MM.1S (cell line): ENCODE measurements around the gene HIBADH.
"Not testable (repeated sequence)": the region's sequence is repeated elsewhere in the genome, so short reads cannot be mapped to it uniquely, and the experiment has no call there.

Source experiments
- DNase-seq: peaks from one replicate; pipeline ENCODE4 v3.0.0-alpha.2; 2015
- H2AFZ ChIP-seq: fragments of 300-600 bp; sonication (generic); 2 replicates; pipeline ENCODE4 v1.6.0; 2016; ENCODE audit warnings: antibody characterized with exemption, low read length
- H3F3A ChIP-seq: fragments of 300-600 bp; sonication (generic); 2 replicates; pipeline ENCODE4 v1.6.1; 2016; ENCODE audit warnings: mild to moderate bottlenecking, antibody characterized with exemption, low read length, moderate library complexity, mixed read lengths; ENCODE audit not compliant: insufficient read depth
- H3K27ac ChIP-seq: fragments of 300-600 bp; sonication (generic); 2 replicates; pipeline ENCODE4 v1.5.1; 2016; ENCODE audit warnings: mild to moderate bottlenecking, low read length
- H3K27me3 ChIP-seq: fragments of 300-600 bp; sonication (generic); replicated peaks from 2 replicates; pipeline ENCODE4 v1.6.0; 2016; ENCODE audit warnings: low read length; ENCODE audit not compliant: insufficient read depth
- H3K36me3 ChIP-seq: fragments of 300-600 bp; sonication (generic); replicated peaks from 2 replicates; pipeline ENCODE4 v1.6.1; 2016; ENCODE audit warnings: mild to moderate bottlenecking, low read length, mixed read lengths; ENCODE audit not compliant: insufficient read depth
- H3K4me1 ChIP-seq: fragments of 300-600 bp; sonication (generic); 2 replicates; pipeline ENCODE4 v1.6.1; 2016; ENCODE audit warnings: low read length, mixed read lengths
- H3K4me2 ChIP-seq: fragments of 300-600 bp; sonication (generic); 2 replicates; pipeline ENCODE4 v1.6.0; 2016; ENCODE audit warnings: low read depth, low read length
- H3K4me3 ChIP-seq: fragments of 300-600 bp; sonication (generic); 2 replicates; pipeline ENCODE4 v1.5.1; 2016; ENCODE audit warnings: low read length, mixed read lengths
- H3K79me2 ChIP-seq: fragments of 300-600 bp; sonication (generic); 2 replicates; pipeline ENCODE4 v1.6.1; 2016; ENCODE audit warnings: mixed run types, low read length, mixed read lengths
- H3K9ac ChIP-seq: fragments of 300-600 bp; sonication (generic); 2 replicates; pipeline ENCODE4 v1.6.1; 2016; ENCODE audit warnings: low read length, mixed read lengths
- H3K9me2 ChIP-seq: fragments of 300-600 bp; sonication (generic); replicated peaks from 2 replicates; pipeline ENCODE4 v1.6.1; 2016; ENCODE audit warnings: mild to moderate bottlenecking, low read length, mixed read lengths; ENCODE audit not compliant: insufficient read depth
- H3K9me3 ChIP-seq: fragments of 300-600 bp; sonication (generic); replicated peaks from 2 replicates; pipeline ENCODE4 v1.6.1; 2016; ENCODE audit warnings: mild to moderate bottlenecking, low read length, mixed read lengths; ENCODE audit not compliant: insufficient read depth
- H4K20me1 ChIP-seq: fragments of 300-600 bp; sonication (generic); 2 replicates; pipeline ENCODE4 v1.6.1; 2016; ENCODE audit warnings: mild to moderate bottlenecking, low read length, moderate library complexity, mixed read lengths; ENCODE audit not compliant: insufficient read depth
- CTCF ChIP-seq: fragments of 300-600 bp; sonication (generic); IDR thresholded peaks from 2 replicates; pipeline ENCODE4 v1.5.1; 2016; ENCODE audit warnings: antibody characterized with exemption, low read length, mixed read lengths
- EZH2 ChIP-seq: fragments of 300-600 bp; sonication (generic); optimal IDR thresholded peaks from 2 replicates; pipeline ENCODE3; 2017; ENCODE audit warnings: low read depth, mild to moderate bottlenecking, antibody characterized with exemption, low read length, mixed read lengths
- EZH2phosphoT487 ChIP-seq: fragments of 300-600 bp; sonication (generic); IDR thresholded peaks from 2 replicates; pipeline ENCODE4 v1.6.1; 2018; ENCODE audit warnings: antibody characterized with exemption, low read length

The HIBADH gene

GRCh38 chr7:27513885-27514284, 148.8 kb downstream of the HIBADH start:
- no peaks in the 10 kb centered on the region for H3K27me3 ChIP-seq
- no peaks in the 10 kb centered on the region for H3K4me1 ChIP-seq
- no peaks in the 10 kb centered on the region for H3F3A ChIP-seq
- H3K4me3 ChIP-seq, result no peak overlapping the region
- TF ChIP-seq CTCF, result no peak
- TF ChIP-seq EZH2, result no peak
- TF ChIP-seq EZH2phosphoT487, result no peak
- H3K4me2 ChIP-seq, result no peak overlapping the region
- no peaks in the 10 kb centered on the region for H3K36me3 ChIP-seq
- no peaks in the 10 kb centered on the region for H3K9me2 ChIP-seq
- H4K20me1 ChIP-seq, result no peaks in the 10 kb centered on the region
- H3K79me2 ChIP-seq, result no peaks in the 10 kb centered on the region
- DNase-seq, result no peak
- no peak overlapping the region for H2AFZ ChIP-seq
- no peak overlapping the region for H3K9ac ChIP-seq
- H3K27ac ChIP-seq, result no peak overlapping the region
- no peaks in the 10 kb centered on the region for H3K9me3 ChIP-seq

GRCh38 chr7:27511370-27511769, 151.3 kb downstream of the HIBADH start:
- DNase-seq, H4K20me1 ChIP-seq, H3F3A ChIP-seq, H3K9ac ChIP-seq, H3K36me3 ChIP-seq, H2AFZ ChIP-seq, H3K4me2 ChIP-seq, H3K79me2 ChIP-seq, H3K4me3 ChIP-seq, H3K9me3 ChIP-seq, H3K4me1 ChIP-seq, H3K27me3 ChIP-seq, H3K9me2 ChIP-seq, H3K27ac ChIP-seq: not testable (repeated sequence)

GRCh38 chr7:27510541-27510940, 152.1 kb downstream of the HIBADH start:
- no peaks in the 10 kb centered on the region for H3K9me2 ChIP-seq
- H3K4me2 ChIP-seq, result no peak overlapping the region
- no peak overlapping the region for H3K4me3 ChIP-seq
- no peaks in the 10 kb centered on the region for H3F3A ChIP-seq
- no peaks in the 10 kb centered on the region for H3K9me3 ChIP-seq
- H4K20me1 ChIP-seq, result no peaks in the 10 kb centered on the region
- H3K36me3 ChIP-seq, result no peaks in the 10 kb centered on the region
- no peak overlapping the region for H3K27ac ChIP-seq
- H3K9ac ChIP-seq, result no peak overlapping the region
- DNase-seq, result no peak
- H3K4me1 ChIP-seq, result no peaks in the 10 kb centered on the region
- H3K27me3 ChIP-seq, result no peaks in the 10 kb centered on the region
- no peaks in the 10 kb centered on the region for H3K79me2 ChIP-seq
- no peak overlapping the region for H2AFZ ChIP-seq
- TF ChIP-seq EZH2phosphoT487 (no peak), EZH2 (no peak), CTCF (no peak)

GRCh38 chr7:27501879-27502278, 160.8 kb downstream of the HIBADH start:
- not testable (repeated sequence) for H4K20me1 ChIP-seq, H3K36me3 ChIP-seq, H3K4me1 ChIP-seq, H3K4me2 ChIP-seq, H3K9me2 ChIP-seq, H3K27me3 ChIP-seq, H3K9me3 ChIP-seq, H3K9ac ChIP-seq, H3K27ac ChIP-seq, H3K79me2 ChIP-seq, DNase-seq, H3F3A ChIP-seq, H2AFZ ChIP-seq, H3K4me3 ChIP-seq
